PC-3 (cell line): ENCODE measurements around the gene DCUN1D1. TPM values are rescaled to one million over a fixed set of nuclear protein-coding genes. Genes with fewer than 3 reads are reported as not detected.

Experiments used
- total RNA-seq: library from RNA; depleted of rRNA; stranded (reverse); fragments of >200 nt; gene quantifications from 2 replicates; pipeline ENCODE4 v1.2.3, GENCODE V29; 2014; rRNA removed

The DCUN1D1 gene
- total RNA-seq, 1 experiment from 2014 or later: 39.7 TPM

Other genes with a start within 250 kb of the DCUN1D1 start
- gene ATP11B, start 187.0 kb downstream of the DCUN1D1 start, total RNA-seq: 48.8 and 56.2 TPM in 2 replicates
- 18.5 and 26.3 TPM in 2 replicates for gene MCCC1, start 119.0 kb upstream of the DCUN1D1 start, total RNA-seq
- gene LAMP3, start 182.2 kb upstream of the DCUN1D1 start, total RNA-seq: 2.8 and 3.2 TPM in 2 replicates